ENCODE measurements around the gene PTBP1.

The PTBP1 gene

GRCh38 chr19:811506-812048 is 14.3 kb downstream of the PTBP1 start:
- peaks cover 20% of the 10 kb centered on the region for H3F3A ChIP-seq (ENCODE audit: insufficient read depth)
- no peak overlapping the region for H3K4me3 ChIP-seq (ENCODE audit: insufficient read depth, low read length, poor library complexity, severe bottlenecking)
- peaks cover 8% of the 10 kb centered on the region; the same call in 1 of the 2 replicates for H4K20me1 ChIP-seq (ENCODE audit: low read depth, low read length)
- no peaks in the 10 kb centered on the region for H3K27me3 ChIP-seq (ENCODE audit: low read length)
- 0 out of 2 replicates have a peak, but pooled peaks cover 10% of the 10 kb centered on the region for H3K79me2 ChIP-seq (ENCODE audit: insufficient read depth, low read length)
- TF ChIP-seq EZH2phosphoT487 (conservative IDR thresholded peaks at IDR 0.05; ENCODE audit: low read length): no peak
- TF ChIP-seq CTCF (IDR thresholded peaks at IDR 0.05; ENCODE audit: insufficient read depth, low read length, poor library complexity, severe bottlenecking): no peak
- H3K36me3 ChIP-seq (ENCODE audit: low read length): peaks cover 10% of the 10 kb centered on the region; the same call in 1 of the 2 replicates
- H2AFZ ChIP-seq (ENCODE audit: low read depth, low read length, severe bottlenecking): no peak overlapping the region
- no peak overlapping the region for H3K27ac ChIP-seq (ENCODE audit: low read depth, low read length)
- H3K4me2 ChIP-seq (ENCODE audit: low read depth, low read length, poor library complexity, severe bottlenecking): no peak overlapping the region
- no peak overlapping the region for H3K9ac ChIP-seq (ENCODE audit: low read length)
- no peaks in the 10 kb centered on the region for H3K9me3 ChIP-seq (ENCODE audit: insufficient read depth, low read length)
- no peaks in the 10 kb centered on the region for H3K9me2 ChIP-seq (replicated peaks; ENCODE audit: insufficient read depth, low read length)

DNA sequence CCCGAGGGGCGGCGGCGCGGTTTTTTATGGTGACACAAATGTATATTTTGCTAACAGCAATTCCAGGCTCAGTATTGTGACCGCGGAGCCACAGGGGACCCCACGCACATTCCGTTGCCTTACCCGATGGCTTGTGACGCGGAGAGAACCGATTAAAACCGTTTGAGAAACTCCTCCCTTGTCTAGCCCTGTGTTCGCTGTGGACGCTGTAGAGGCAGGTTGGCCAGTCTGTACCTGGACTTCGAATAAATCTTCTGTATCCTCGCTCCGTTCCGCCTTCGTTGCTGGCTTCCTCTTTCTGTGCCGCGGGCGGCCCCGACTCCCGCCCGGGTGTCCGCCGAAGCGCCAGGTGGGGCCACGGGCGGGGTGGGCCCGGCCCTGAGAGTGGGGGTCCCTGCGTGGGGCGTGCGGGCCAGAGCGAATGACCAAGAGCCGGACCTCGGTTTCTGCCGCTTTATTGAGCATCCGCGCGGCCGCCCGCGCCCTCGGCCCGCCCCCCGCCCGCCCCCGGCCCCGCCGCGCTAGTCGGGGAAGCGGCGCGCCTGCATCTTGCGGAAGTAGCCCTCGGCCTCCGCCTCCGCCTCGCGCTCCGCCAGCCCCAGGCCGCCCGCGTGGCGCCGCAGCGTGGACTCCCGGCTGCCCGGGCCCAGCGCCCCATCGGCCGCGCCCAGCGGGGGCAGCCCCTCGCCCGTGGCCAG is 14.9 kb downstream of the PTBP1 start:
- Histone ChIP-seq H3K36me3 (ENCODE audit: low read length) (peaks cover 9% of the 10 kb centered on the region; the same call in 1 of the 2 replicates), H3K4me2 (ENCODE audit: low read depth, low read length, poor library complexity, severe bottlenecking) (no peak overlapping the region), H3F3A (ENCODE audit: insufficient read depth) (peaks cover 20% of the 10 kb centered on the region), H3K9me3 (ENCODE audit: insufficient read depth, low read length) (no peaks in the 10 kb centered on the region), H3K27ac (ENCODE audit: low read depth, low read length) (no peak overlapping the region), H3K27me3 (ENCODE audit: low read length) (no peaks in the 10 kb centered on the region), H3K9ac (ENCODE audit: low read length) (no peak overlapping the region), H3K79me2 (ENCODE audit: insufficient read depth, low read length) (0 out of 2 replicates have a peak, but pooled peaks cover 3% of the 10 kb centered on the region), H2AFZ (ENCODE audit: low read depth, low read length, severe bottlenecking) (no peak overlapping the region), H3K4me3 (ENCODE audit: insufficient read depth, low read length, poor library complexity, severe bottlenecking) (no peak overlapping the region), H4K20me1 (ENCODE audit: low read depth, low read length) (peaks cover 2% of the 10 kb centered on the region; the same call in 1 of the 2 replicates), H3K9me2 (replicated peaks; ENCODE audit: insufficient read depth, low read length) (no peaks in the 10 kb centered on the region)
- TF ChIP-seq CTCF (IDR thresholded peaks at IDR 0.05; ENCODE audit: insufficient read depth, low read length, poor library complexity, severe bottlenecking): no peak
- no peak for TF ChIP-seq EZH2phosphoT487 (conservative IDR thresholded peaks at IDR 0.05; ENCODE audit: low read length)

GRCh38 chr19:812747-813218 is 15.5 kb downstream of the PTBP1 start:
- no peak for TF ChIP-seq CTCF (IDR thresholded peaks at IDR 0.05; ENCODE audit: insufficient read depth, low read length, poor library complexity, severe bottlenecking)
- TF ChIP-seq EZH2phosphoT487 (conservative IDR thresholded peaks at IDR 0.05; ENCODE audit: low read length): no peak
- no peak overlapping the region for H3K4me2 ChIP-seq (ENCODE audit: low read depth, low read length, poor library complexity, severe bottlenecking)
- no peaks in the 10 kb centered on the region for H3K79me2 ChIP-seq (ENCODE audit: insufficient read depth, low read length)
- H3K27me3 ChIP-seq (ENCODE audit: low read length): no peaks in the 10 kb centered on the region
- no peaks in the 10 kb centered on the region for H3K9me2 ChIP-seq (replicated peaks; ENCODE audit: insufficient read depth, low read length)
- no peak overlapping the region for H3K9ac ChIP-seq (ENCODE audit: low read length)
- H4K20me1 ChIP-seq (ENCODE audit: low read depth, low read length): no peaks in the 10 kb centered on the region
- no peak overlapping the region for H2AFZ ChIP-seq (ENCODE audit: low read depth, low read length, severe bottlenecking)
- peaks cover 20% of the 10 kb centered on the region for H3F3A ChIP-seq (ENCODE audit: insufficient read depth)
- no peaks in the 10 kb centered on the region for H3K9me3 ChIP-seq (ENCODE audit: insufficient read depth, low read length)
- no peak overlapping the region for H3K27ac ChIP-seq (ENCODE audit: low read depth, low read length)
- H3K36me3 ChIP-seq (ENCODE audit: low read length): peaks cover 6% of the 10 kb centered on the region; the same call in 1 of the 2 replicates
- H3K4me3 ChIP-seq (ENCODE audit: insufficient read depth, low read length, poor library complexity, severe bottlenecking): no peak overlapping the region

Data from SU-DHL-6 (cell line).